ENCODE results near the gene PHF13.
A peak's percentile ranks its signal among the peaks of the same experiment; 100 is the strongest.
"Not testable (repeated sequence)": the region's sequence is repeated elsewhere in the genome, so short reads cannot be mapped to it uniquely, and the experiment has no call there.

PHF13 gene

DNA sequence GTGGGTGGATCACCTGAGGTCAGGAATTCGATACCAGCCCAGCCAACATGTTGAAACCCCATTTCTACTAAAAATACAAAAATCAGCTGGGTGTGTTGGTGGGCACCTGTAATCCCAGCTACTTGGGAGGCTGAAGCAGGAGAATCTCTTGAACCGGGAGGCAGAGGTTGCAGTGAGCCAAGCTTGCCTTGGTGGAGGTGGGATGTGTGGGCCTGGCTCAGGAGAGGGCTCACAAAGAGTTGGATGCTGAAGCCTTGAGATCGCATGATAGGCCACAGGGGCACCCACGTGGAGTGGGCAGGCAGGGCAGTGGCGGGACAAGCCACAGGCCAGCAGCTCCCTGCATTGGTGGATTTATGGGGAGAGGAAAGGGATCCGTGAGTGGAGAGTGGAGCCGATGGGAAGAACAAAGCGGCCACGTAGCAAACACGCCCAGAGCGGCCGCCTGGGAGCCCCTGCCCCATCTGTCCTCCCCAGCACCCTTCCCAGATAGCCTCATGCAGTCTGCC, 15.5 kb downstream of the PHF13 start:
- DNase-seq (ENCODE audit: low read depth in 2 of 2), result no peak

DNA sequence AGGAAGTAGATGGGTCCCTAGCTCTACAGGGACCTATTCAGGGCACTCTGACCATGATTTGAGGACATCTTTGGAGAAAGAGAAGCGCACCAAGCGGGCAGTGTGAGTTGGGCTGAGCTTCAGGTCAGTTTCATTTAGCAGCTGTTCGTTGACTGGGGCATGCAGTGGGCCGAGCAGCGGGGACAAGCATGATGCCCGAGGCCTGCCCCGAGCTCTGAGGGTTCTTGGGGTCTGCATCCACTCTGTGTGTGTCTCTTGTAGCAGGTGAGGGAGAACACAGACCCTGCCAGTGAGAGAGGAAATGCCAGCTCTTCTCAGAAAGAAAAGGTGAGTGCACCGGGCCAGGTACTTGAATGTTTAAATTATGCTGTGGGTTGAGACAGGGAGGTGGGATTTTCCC, 16.5 kb downstream of the PHF13 start:
- no peak for DNase-seq (ENCODE audit: low read depth in 2 of 2)

DNA sequence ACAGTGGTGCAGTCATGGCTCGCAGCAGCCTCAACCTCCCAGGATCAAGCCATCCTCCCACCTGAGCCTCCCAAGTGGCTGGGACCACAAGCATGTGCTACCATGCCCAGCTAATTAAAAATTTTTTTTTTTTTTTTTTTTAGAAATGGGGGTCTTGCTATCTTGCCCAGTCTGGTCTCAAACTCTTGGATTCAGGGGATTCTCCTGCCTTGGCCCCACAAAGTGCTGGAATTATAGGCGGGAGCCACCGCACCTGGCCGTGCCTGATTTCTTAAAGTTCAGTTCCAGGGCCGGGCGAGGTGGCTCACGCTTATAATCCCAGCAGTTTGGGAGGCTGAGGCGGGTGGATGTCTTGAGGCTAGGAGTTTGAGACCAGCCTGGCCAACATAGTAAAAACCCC, 17.5 kb downstream of the PHF13 start:
- no peak for DNase-seq (ENCODE audit: low read depth in 2 of 2)

DNA sequence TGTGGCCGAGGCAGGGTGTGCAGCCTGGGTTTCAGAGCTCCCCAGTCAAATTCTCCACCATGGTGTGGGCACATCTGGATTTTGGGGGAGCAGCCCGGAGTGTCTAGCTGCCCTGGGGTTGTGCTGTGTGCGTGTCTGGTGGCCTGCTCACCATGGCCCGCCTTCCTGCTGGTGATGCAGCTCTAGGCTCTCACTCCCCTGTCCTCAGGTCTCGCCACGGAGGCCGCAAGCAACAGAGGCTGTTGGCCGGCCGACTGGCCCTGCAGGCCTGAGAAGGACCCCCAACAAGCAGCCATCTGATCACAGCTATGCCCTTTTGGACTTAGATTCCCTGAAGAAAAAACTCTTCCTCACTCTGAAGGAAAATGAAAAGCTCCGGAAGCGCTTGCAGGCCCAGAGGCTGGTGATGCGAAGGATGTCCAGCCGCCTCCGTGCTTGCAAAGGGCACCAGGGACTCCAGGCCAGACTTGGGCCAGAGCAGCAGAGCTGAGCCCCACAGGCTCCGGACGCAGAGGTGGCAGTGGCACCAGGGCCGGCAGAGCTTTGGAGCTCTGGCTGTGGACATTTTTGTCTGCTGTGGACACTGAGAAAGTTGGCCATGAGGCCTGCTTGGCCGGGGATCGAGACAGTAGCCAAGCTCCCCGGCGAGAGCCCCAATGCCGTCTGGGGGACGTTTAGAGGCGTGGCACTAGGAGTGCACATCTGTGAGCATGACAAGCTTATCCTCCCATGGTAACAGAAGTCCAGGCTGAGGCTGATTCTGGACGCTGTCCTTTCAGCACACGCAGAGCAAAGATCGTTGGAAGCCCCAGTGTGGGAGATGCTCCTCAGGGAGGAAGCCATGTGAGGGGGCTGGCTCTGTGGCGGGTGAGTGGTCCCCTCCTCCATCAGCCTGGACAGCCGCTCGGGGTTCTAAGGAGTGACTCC, 19.3 kb downstream of the PHF13 start:
- DNase-seq (ENCODE audit: low read depth in 2 of 2), result no peak

DNA sequence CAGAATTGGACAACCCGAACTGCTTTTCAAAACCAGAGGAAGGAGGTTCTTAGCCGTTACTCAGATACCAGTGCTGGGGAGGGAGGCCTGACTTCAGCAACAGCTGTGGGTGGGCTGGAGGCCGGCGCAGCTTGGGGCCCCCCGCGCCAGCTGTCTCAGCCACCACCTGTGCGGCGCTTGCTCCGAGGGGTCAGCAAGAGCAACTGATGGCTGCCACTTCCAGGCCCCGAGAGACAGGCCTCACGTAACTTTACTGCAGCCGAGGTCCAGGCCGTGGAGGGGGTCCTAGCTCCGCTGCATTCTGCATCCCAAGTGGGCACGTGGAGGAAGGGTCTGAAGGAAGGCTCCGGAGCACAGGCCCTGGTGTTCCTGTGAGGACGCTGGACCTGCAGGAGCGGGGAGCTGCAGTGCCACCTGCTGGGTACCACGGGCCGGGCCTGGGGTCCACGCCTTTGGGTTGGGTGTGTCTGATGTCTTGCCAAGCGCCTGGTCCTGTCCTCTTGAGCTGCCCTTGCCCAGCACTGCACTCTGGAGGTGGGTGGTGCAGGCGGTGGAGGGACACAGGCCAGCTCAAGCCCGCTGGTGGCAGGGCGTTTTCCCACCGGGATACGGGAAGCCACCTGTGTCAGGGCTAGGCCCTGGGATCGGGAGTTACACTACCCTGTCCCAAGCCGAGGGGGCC, 21.0 kb downstream of the PHF13 start:
- DNase-seq (ENCODE audit: low read depth in 2 of 2), result peak; percentile 29

DNA sequence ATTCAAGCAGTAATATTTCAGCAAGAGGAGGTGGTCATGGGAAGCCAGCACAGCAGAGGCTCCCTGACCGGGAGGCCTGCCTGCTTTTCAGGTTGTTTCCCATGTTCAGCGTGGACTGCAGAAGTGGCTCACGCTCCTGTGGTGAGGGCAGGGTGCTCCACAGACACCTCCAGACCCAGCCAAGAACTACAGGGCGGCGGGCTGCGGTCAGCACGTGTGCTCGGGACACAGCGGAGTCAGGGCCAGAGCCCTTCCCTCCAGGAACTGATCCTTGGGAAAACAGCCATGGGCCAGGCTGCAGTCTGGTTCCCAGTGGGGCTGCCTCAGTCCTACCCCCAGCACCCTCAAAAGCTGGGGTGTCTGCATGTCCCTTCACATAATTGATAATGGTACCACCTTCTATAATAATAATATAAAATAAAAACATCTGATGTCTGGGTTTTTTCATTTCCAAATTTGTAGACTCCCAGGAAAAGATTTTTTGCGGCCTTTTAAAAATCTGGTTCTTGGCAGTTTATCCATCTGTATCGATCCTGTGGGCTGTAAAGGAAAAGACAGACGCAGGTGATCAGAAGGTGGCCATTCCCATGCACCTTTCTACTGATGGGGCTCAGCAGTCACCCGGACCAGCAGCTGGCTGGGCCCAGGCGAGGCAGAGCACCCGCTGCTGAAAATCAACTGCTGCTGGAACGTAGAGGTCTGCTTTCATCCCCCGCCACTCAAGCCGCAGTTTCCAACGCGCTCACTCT, 21.8 kb downstream of the PHF13 start:
- no peak for DNase-seq (ENCODE audit: low read depth in 2 of 2)

DNA sequence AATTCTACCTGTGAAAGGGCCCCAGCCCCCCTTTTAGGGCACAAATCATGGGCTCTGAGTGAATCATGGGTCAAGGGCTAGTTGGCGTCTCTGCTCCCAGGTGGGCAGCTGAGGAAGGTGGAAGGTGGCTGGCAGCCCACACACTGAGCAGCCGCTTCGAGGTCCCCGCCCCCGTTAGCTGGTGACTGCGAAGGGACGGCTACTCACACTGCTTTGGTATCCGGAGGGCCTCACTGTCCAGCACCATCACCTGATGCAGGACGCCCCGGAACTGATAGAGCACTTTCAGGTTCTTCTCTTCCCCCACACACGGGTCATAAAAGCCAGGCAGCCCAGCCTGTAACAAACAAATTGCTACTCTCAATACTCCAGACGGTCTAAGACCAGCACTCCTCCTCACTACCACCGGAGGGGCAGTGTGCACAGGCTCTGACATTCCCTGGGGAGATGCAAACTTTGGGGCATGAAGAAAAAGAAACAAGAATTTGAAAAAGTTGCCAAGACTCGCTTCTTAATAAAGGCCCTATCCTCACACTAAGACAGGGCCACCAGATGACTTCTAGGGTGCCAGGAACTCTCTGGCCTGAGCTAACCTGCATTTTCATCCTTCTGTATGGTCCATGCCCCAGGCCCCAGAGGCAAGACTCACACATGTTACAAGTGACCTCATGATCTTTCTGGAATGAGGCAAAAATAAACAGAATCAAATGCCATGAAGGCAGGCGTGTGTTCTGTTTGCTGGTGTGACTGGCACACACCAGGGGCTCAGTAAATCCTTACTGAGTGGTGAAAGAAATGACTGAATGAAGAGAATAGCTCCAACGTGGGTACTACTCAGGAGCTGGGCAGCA, 22.6 kb downstream of the PHF13 start:
- no peak for DNase-seq (ENCODE audit: low read depth in 2 of 2)

DNA sequence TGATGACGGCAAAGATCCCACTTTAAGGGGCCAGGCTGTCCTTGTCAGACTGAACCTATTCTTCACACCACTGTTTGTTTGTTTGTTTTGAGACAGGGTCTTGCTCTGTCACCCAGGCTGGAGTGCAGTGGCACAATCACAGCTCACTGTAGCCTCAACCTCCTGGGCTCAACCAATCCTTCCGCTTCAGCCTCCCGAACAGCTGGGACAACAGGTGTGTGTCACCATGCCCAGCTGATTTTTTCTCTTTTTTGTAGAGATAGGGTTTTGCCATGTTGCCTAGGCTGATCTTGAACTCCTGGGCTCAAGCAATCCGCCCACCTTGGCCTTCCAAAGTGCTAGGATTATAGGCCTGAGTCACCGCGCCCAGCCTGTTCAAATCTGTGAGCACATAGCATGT, 23.2 kb downstream of the PHF13 start:
- DNase-seq (ENCODE audit: low read depth in 2 of 2), result not testable (repeated sequence)

DNA sequence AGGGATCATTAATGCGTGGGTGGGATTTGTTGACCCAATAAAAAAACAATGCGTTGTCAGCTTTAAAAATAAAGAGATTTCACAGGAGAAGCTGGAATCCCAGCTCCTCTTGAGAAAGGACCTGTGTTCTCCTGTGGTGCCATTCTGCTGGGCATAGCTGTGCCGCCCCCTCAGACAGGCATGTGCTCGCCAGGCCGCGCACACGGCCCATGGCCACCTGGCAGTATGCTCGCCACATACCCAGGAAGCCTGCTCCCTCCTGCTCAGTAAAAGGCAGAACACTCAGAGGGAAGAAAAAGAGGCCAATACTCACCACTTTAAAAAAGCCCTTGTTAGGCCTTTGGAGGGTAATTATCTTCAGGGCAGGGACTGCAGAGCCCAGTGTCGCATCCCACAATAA, 24.2 kb downstream of the PHF13 start:
- DNase-seq (ENCODE audit: low read depth in 2 of 2), result no peak

DNA sequence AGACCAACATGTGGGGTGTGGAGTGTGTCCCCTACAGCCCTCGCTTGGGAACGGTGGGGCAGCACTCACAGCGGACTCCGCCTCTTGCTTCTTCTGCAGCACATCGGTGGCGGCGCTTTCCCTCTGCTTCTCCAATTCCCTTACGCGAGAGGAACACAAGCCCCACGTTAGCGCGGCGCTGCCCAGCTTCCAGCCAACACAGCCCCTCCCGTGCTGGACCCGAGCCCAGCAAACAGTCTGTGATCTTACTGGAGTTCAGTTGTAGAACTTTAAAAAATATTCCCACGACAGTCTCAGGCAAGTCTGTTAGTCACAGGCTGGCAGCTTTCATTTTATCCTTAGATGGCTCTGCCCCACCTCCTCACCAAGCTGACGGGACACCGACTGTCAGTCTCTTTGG, 24.7 kb downstream of the PHF13 start:
- no peak for DNase-seq (ENCODE audit: low read depth in 2 of 2)

DNA sequence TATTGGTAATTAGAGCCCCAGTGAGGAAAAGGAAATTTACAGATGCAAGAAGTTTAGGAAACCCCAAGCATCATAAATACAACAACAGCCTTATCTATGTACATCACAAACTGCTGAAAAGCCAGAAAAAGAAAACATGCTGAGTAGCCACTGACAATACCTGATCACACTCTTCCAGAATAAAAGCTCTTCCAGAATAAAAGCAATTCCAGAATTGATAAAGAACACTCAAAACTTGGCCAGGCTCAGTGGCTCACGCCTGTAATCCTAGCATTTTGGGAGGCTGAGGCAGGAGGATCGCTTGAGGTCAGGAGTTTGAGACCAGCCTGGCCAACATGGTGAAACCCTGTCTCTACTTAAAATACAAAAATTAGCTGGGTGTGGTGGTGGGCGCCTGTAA, 27.3 kb downstream of the PHF13 start:
- DNase-seq (ENCODE audit: low read depth in 2 of 2), result not testable (repeated sequence)

DNA sequence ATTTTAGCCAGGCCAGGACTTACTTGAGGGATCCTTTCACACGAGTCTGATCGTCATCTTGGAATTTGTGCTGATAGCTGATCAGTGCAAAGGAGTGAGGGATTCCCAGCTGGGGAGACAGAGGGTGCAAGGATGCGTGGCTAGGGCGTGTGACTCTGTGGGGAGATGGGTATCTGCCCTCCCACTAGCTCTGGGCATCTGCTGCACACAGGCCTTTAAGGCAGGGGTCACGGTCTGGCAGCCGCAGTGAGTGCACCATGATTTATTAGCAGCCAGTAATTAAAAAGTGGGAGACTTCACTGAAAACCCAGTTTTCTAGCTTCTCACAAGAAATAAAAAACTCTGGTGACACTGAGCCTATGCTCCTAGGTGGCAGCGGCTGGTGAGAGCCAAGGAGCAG, 31.5 kb downstream of the PHF13 start:
- DNase-seq (ENCODE audit: low read depth in 2 of 2), result no peak

DNA sequence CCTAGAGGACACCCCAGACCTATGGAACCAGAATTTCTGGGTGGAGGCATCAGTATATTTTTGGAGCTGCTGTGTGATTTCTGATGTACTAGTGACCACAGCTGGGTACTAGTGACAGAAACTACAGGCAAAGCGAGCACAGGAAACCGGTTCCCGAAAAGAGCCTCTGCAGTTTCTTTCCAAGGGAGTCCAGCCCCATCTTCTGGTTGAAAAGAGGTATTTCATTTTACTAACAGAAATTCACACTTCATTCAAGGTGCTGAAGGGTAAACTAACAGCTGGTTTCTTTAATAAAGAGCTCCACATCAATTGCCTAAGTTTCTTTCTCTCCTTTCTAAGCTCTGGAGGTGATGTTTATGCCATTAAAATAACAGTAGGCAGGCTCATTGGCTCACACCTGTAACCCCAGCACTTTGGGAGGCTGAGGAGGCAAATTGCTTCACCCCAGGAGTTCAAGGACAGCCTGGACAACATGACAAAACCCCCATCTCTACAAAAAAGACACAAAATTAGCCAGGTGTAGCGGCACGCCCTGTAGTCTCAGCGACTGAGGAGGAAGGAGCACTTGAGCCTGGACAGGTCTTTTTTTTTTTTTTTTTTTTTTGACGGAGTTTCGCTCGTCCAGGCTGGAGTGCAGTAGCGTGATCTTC, 33.1 kb downstream of the PHF13 start:
- no peak for DNase-seq (ENCODE audit: low read depth in 2 of 2)

DNA sequence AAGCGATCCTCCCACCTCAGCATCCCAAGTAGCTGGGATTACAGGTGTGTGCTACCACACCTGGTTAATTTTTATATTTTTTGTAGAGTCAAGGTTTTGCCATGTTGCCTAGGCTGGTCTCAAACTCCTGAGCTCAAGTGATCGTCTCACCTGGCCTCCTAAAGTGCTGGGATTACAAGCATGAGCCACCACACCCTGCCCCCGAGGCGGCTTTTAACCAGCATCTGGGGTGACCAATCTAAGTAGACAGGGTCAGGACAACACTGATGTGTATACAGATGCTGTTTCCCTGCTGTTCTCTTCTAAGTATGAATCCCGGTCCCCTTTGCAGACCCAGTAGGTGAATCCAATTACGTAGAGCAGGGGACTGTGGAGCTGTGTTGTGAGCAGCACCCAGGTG, 35.0 kb downstream of the PHF13 start:
- DNase-seq (ENCODE audit: low read depth in 2 of 2), result no peak

DNA sequence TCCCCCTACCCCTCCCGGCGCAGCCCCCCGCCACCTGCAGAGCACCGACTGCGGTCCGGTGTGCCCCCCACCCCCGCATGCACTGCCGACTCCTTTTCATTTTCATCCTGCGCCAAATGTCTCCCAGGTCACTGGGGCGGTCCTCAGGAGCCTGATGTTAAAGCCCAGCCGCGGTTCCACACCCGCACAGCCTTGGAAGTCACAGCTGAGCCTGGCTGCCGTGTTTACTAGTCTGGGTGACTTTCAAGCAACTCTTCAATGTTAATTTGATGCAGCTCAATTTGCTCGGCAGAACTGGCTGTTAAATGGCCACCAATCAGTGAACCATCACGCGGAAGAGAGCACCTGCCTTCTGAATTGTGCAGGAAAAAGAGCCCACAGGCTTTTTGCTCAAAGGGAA, 38.4 kb downstream of the PHF13 start:
- no peak for DNase-seq (ENCODE audit: low read depth in 2 of 2)

DNA sequence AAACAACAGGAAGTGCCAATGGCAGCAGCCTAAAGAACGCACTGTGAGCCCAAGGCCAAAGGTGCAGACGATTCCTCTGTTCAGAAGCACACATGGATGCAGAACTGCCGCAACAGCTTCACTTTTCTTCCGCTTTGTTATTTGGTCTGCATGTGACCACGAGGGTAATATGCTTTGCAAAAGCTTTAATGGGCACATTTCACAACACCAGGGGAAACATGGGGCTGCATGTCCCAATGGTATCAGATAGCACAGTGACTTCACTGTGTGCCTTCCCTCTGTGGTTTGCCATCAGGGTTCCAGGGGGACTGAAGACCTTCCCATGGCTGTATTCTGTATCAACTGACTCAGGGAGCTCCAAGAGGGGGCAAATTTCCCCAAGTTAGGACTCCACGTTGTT, 39.5 kb downstream of the PHF13 start:
- DNase-seq (ENCODE audit: low read depth in 2 of 2), result no peak

DNA sequence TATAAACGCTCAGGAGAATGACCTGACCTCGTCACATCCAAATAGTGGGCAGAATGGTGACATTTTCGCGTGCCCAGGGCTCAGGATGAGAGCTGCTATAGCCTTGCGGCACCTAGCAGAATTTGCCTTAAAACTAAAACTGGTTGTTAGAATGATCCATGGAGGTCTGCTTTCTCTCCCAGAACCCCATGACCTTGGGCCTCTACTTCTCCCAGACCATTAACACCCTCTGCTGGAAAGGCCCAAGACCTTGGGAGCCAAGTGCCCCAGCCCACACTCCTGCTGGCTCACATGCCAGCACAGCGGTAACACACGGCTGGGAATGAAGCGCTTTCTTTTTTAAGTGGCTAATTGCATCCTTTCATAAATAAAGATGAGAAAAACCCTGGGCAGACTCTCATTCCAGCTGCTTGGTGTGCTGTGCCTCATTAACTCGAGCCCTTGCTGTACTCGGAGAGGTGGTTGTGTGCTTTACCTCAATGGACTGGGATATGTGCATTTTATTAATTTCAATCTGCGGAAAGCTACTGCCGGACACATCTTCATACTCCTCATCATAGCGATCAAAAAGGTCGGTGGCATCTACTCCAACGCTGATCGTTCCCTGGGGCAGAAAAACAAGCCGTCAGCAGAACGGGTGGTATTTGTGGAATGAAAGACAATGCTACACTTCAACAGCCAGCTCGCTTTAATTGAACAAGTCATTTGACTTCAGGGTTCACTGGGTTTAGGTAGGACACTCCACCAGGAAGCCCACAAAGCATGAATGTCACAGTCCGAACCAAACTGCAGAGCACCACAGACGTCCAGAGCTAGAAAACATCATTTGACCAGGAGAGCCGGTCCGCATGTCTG, 40.1 kb downstream of the PHF13 start:
- no peak for DNase-seq (ENCODE audit: low read depth in 2 of 2)

DNA sequence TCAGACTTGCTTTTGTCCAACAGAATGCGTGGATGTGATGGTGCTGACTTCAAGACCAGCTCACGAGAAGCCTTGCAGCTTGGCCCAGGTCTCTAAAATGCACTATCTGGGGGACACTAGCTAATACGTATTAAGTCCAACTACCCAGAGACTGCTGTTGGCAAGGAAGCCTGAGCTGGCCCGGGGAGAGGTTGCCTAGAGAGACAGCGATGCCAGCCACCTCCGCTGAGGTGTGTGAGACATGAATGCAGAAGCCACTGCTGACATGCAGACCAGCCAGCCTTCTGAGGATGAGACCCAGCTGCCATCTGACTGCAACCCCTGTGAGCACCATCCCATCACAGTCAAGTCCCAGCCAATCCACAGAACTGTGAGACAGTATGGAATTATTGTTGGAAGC, 43.6 kb downstream of the PHF13 start:
- DNase-seq (ENCODE audit: low read depth in 2 of 2), result no peak

DNA sequence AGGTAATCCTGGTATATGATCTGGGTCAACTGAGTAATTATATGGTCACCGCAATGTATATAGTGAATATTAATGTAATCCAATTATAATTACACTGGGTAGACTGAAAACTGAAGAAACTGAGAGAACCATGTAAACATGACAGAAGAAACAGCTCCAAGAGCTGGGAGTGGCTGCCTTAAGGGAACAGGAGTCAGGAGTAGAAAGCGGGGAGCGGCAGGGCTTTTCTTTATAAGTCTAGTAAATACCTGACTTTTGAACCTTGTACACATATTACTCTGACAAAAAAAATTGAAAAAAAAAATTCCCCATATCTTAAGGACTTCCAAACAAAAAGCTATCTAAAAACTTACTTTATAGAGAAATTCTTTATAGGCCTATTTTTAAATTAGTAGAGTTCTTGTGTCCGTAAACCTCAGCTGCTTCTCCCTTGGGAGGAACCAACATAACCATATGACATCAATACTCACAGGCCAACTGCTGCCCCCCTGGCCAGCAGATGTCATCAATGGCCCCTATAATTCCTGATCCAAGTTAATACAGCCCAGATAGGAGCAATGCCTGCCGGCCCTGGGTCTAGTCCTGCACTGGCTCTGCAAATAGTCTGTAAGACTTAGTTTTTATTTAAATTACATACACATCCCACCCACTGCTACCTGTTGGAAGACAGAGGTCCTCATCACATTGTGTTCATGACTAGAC, 45.0 kb downstream of the PHF13 start:
- no peak for DNase-seq (ENCODE audit: low read depth in 2 of 2)

Data from stimulated activated CD4-positive, alpha-beta T cell treated with anti-CD3 and anti-CD28 coated beads, Interleukin-4, amount 100 ng/mL, for 48 hours (primary cell).